Fibroblast of villous mesenchyme (primary cell): ENCODE data around the gene BAIAP2L1. TPM values are rescaled to one million over a fixed set of nuclear protein-coding genes. Genes with fewer than 3 reads are reported as not detected.
"Not testable (repeated sequence)": the region's sequence is repeated elsewhere in the genome, so short reads cannot be mapped to it uniquely, and the experiment has no call there.

ENCODE experiments used
- DNase-seq: peaks from one replicate; pipeline ENCODE4 v3.0.0-alpha.2; 2010; ENCODE audit warnings: low read depth
- H3K4me3 ChIP-seq: 2 replicates; pipeline ENCODE4 v1.5.1; 2011; ENCODE audit warnings: low read depth, mild to moderate bottlenecking, low read length
- CTCF ChIP-seq: IDR thresholded peaks from 2 replicates; pipeline ENCODE4 v1.5.1; 2012; ENCODE audit warnings: low read depth, mild to moderate bottlenecking, low read length; ENCODE audit not compliant: insufficient read depth
- total RNA-seq: library from RNA; depleted of rRNA; stranded (reverse); fragments of >200 nt; gene quantifications from 2 replicates; pipeline ENCODE4 v1.2.3, GENCODE V29; 2012

BAIAP2L1 gene
- total RNA-seq, 1 donor: 9.1 TPM

GRCh38 chr7:98395951-98396350 is 4.9 kb downstream of the BAIAP2L1 start:
- no peak for TF ChIP-seq CTCF
- no peak for DNase-seq
- no peak overlapping the region for H3K4me3 ChIP-seq

- no peak for DNase-seq
- no peak overlapping the region for H3K4me3 ChIP-seq
- no peak for TF ChIP-seq CTCF
These were observed 5.4 kb downstream of the BAIAP2L1 start for GRCh38 chr7:98395481-98395880.

GRCh38 chr7:98394377-98394836 is 6.5 kb downstream of the BAIAP2L1 start:
- peak; percentile 96 for DNase-seq
- no peak overlapping the region for H3K4me3 ChIP-seq
- no peak for TF ChIP-seq CTCF

GRCh38 chr7:98387544-98388226 is 13.2 kb downstream of the BAIAP2L1 start:
- DNase-seq: no peak
- H3K4me3 ChIP-seq: no peak overlapping the region
- no peak for TF ChIP-seq CTCF

- DNase-seq: no peak
- H3K4me3 ChIP-seq: no peak overlapping the region
- no peak for TF ChIP-seq CTCF
These were observed 13.8 kb downstream of the BAIAP2L1 start for GRCh38 chr7:98387131-98387530.

- not testable (repeated sequence) for DNase-seq, H3K4me3 ChIP-seq
These were observed 15.4 kb downstream of the BAIAP2L1 start for GRCh38 chr7:98385532-98385931.

GRCh38 chr7:98378210-98378819 is 22.6 kb downstream of the BAIAP2L1 start:
- H3K4me3 ChIP-seq: no peak overlapping the region
- TF ChIP-seq CTCF: no peak
- DNase-seq: no peak
